Upper lobe of left lung (tissue), 4 donors: ENCODE data around the gene MAN1C1.

Source experiments
- EP300 ChIP-seq, 4 donors: sonication (generic); formaldehyde crosslinking; IDR thresholded peaks; one replicate each; pipeline ENCODE4 v1.5.1; 2017; ENCODE audit warnings: antibody characterized with exemption in 4 of 4, control low read depth in 2 of 4
- POLR2AphosphoS5 ChIP-seq, 2 donors: sonication (generic); formaldehyde crosslinking; IDR thresholded peaks; one replicate each; pipeline ENCODE4 v1.5.1; 2017; ENCODE audit warnings: antibody characterized with exemption in 2 of 2
- TF ChIP-seq, protein P1 (sequence below), 6 experiments: fragments of 450-650 bp in 4 of 6; fragments of 200-600 bp in 2 of 6; sonication (generic) in 2 of 6; IDR thresholded peaks; one replicate each; pipeline ENCODE4 v1.5.1; 2016 to 2019; ENCODE audit warnings: antibody characterized with exemption in 6 of 6

DNA sequence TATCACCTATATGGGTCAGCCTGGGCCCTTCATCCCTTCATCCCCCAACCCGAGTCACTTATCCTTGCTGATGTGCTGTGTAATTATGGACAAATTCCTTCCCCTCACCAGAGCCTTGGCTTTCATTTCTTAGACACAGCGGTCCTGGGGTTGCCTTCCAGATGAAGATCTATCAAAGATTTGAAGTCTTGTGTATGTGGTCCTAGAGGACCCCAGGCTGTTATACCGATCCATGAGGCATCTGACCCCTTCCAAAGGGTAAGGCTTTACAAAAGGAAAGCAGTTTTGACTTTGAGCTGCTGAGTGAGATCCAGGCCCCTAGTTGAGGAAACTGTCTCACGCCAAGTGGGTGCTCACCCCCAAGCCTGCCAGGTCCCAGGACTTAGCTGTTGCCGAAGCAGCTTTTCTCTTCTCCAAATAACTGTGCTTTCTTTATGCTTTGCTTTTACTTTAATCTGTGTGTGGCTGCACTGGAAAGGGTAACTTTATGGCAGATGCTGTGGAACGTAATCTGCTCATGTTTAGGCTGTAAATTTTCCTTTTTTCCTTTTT is 37.6 kb downstream of the MAN1C1 start:
- TF ChIP-seq, protein P1, sequence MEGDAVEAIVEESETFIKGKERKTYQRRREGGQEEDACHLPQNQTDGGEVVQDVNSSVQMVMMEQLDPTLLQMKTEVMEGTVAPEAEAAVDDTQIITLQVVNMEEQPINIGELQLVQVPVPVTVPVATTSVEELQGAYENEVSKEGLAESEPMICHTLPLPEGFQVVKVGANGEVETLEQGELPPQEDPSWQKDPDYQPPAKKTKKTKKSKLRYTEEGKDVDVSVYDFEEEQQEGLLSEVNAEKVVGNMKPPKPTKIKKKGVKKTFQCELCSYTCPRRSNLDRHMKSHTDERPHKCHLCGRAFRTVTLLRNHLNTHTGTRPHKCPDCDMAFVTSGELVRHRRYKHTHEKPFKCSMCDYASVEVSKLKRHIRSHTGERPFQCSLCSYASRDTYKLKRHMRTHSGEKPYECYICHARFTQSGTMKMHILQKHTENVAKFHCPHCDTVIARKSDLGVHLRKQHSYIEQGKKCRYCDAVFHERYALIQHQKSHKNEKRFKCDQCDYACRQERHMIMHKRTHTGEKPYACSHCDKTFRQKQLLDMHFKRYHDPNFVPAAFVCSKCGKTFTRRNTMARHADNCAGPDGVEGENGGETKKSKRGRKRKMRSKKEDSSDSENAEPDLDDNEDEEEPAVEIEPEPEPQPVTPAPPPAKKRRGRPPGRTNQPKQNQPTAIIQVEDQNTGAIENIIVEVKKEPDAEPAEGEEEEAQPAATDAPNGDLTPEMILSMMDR (IDR thresholded peaks at IDR 0.05): no peak
- TF ChIP-seq POLR2AphosphoS5 (IDR thresholded peaks at IDR 0.05) (no peak), EP300 (IDR thresholded peaks at IDR 0.05) (no peak)
